GM19239 (cell line): ENCODE data around the gene SORCS2.
"Not testable (repeated sequence)": the region's sequence is repeated elsewhere in the genome, so short reads cannot be mapped to it uniquely, and the experiment has no call there.

Source experiments
- DNase-seq: peaks from one replicate; pipeline ENCODE4 v3.0.0; 2011; ENCODE audit warnings: low spot score; ENCODE audit not compliant: insufficient read length
- FAIRE-seq: peaks from 2 replicates; lab custom pipeline; 2011; peaks lifted over from hg19 to GRCh38; lab: Jason Lieb, UNC

SORCS2 gene

GRCh38 chr4:7215187-7215586 lies 22.8 kb downstream of the SORCS2 start:
- not testable (repeated sequence) for FAIRE-seq, DNase-seq

- DNase-seq (no peak), FAIRE-seq (no peak)
Observed at GRCh38 chr4:7217039-7217438, 24.7 kb downstream of the SORCS2 start.

- DNase-seq = no peak
- no peak for FAIRE-seq
Observed at GRCh38 chr4:7217474-7218321, 25.4 kb downstream of the SORCS2 start.

- FAIRE-seq = no peak
Observed at GRCh38 chr4:7218686-7219085, 26.3 kb downstream of the SORCS2 start.

GRCh38 chr4:7222521-7222920 lies 30.2 kb downstream of the SORCS2 start:
- FAIRE-seq = no peak
- no peak for DNase-seq

More at GRCh38 chr4:7218686-7219085, 26.3 kb downstream of the SORCS2 start:
- no peak for DNase-seq

GRCh38 chr4:7223541-7223940 lies 31.2 kb downstream of the SORCS2 start:
- no peak for FAIRE-seq
- no peak for DNase-seq

- no peak for DNase-seq
- no peak for FAIRE-seq
Observed at GRCh38 chr4:7224001-7224400, 31.7 kb downstream of the SORCS2 start.

GRCh38 chr4:7224878-7225533 lies 32.7 kb downstream of the SORCS2 start:
- FAIRE-seq (no peak), DNase-seq (no peak)

- no peak for DNase-seq
- no peak for FAIRE-seq
Observed at GRCh38 chr4:7226439-7226838, 34.1 kb downstream of the SORCS2 start.

GRCh38 chr4:7227008-7227407 lies 34.7 kb downstream of the SORCS2 start:
- DNase-seq (no peak), FAIRE-seq (no peak)

GRCh38 chr4:7228734-7229133 lies 36.4 kb downstream of the SORCS2 start:
- no peak for DNase-seq

GRCh38 chr4:7232061-7232650 lies 39.8 kb downstream of the SORCS2 start:
- no peak for FAIRE-seq
- DNase-seq = no peak

More at GRCh38 chr4:7228734-7229133, 36.4 kb downstream of the SORCS2 start:
- FAIRE-seq = no peak

GRCh38 chr4:7233006-7233580 lies 40.8 kb downstream of the SORCS2 start:
- FAIRE-seq = no peak
- no peak for DNase-seq

- FAIRE-seq (no peak), DNase-seq (no peak)
Observed at GRCh38 chr4:7233601-7234000, 41.3 kb downstream of the SORCS2 start.

GRCh38 chr4:7234355-7235029 lies 42.2 kb downstream of the SORCS2 start:
- no peak for DNase-seq

GRCh38 chr4:7235030-7235380 lies 42.7 kb downstream of the SORCS2 start:
- DNase-seq (no peak), FAIRE-seq (no peak)

More at GRCh38 chr4:7234355-7235029, 42.2 kb downstream of the SORCS2 start:
- FAIRE-seq = no peak

- FAIRE-seq = no peak
- no peak for DNase-seq
Observed at GRCh38 chr4:7236847-7237246, 44.5 kb downstream of the SORCS2 start.

GRCh38 chr4:7237873-7238272 lies 45.5 kb downstream of the SORCS2 start:
- DNase-seq = no peak
- FAIRE-seq = no peak

- no peak for FAIRE-seq
- no peak for DNase-seq
Observed at GRCh38 chr4:7238300-7238960, 46.1 kb downstream of the SORCS2 start.
